Heart left ventricle (tissue), 16 donors: Measurements from ENCODE around the gene GRM5. TPM values are rescaled to one million over a fixed set of nuclear protein-coding genes. Genes with fewer than 3 reads are reported as not detected.
A peak's percentile ranks its signal among the peaks of the same experiment; 100 is the strongest.
"Not testable (repeated sequence)": the region's sequence is repeated elsewhere in the genome, so short reads cannot be mapped to it uniquely, and the experiment has no call there.

ENCODE experiments used
- ATAC-seq, 4 donors: fragments of 200-7000 bp; cut with Tn5 transposase; one replicate each; pipeline ENCODE4 v1.9.1; 2020 to 2022; ENCODE audit warnings: moderate library complexity in 4 of 4, mild to moderate bottlenecking in 3 of 4, moderate number of reproducible peaks in 1 of 4
- DNase-seq, 5 donors: peaks; one replicate each; pipeline ENCODE4 v3.0.0-alpha.2; 2020
- H3K27ac ChIP-seq, 12 donors: fragments of 200-600 bp; sonication (generic) in 4 of 12; one replicate each; pipeline versions ENCODE4 v1.5.0 to v1.8.0; 2016 to 2022; ENCODE audit warnings: mild to moderate bottlenecking in 2 of 12
- H3K27me3 ChIP-seq, 9 donors: fragments of 200-600 bp; sonication (generic) in 2 of 9; one replicate each; pipeline versions ENCODE4 v1.5.1 to v1.8.0; 2016 to 2022; ENCODE audit warnings: mild to moderate bottlenecking in 3 of 9
- H3K36me3 ChIP-seq, 9 donors: fragments of 200-600 bp; sonication (generic) in 2 of 9; one replicate each; pipeline versions ENCODE4 v1.5.0 to v1.8.0; 2018 to 2022; ENCODE audit warnings: mild to moderate bottlenecking in 2 of 9
- H3K4me1 ChIP-seq, 12 donors: fragments of 200-600 bp; sonication (generic) in 4 of 12; one replicate each; pipeline versions ENCODE4 v1.5.0 to v1.8.0; 2016 to 2022; ENCODE audit warnings: mild to moderate bottlenecking in 3 of 12
- H3K4me3 ChIP-seq, 12 donors: fragments of 200-600 bp; sonication (generic) in 4 of 12; one replicate each; pipeline versions ENCODE4 v1.5.0 to v1.8.0; 2017 to 2022; ENCODE audit warnings: mild to moderate bottlenecking in 9 of 12, moderate library complexity in 4 of 12
- H3K9me3 ChIP-seq, 12 donors: fragments of 200-600 bp; sonication (generic) in 4 of 12; one replicate each; pipeline versions ENCODE4 v1.5.0 to v1.8.0; 2016 to 2022; ENCODE audit warnings: mild to moderate bottlenecking in 1 of 12
- POLR2A ChIP-seq, 2 donors: fragments of 450-650 bp; IDR thresholded peaks; one replicate each; pipeline ENCODE4 v1.6.1; 2017; ENCODE audit warnings: antibody characterized with exemption in 2 of 2, mild to moderate bottlenecking in 2 of 2, moderate library complexity in 2 of 2
- WGBS, 4 donors: extraction: QIAGEN DNeasy Blood & Tissue Kit in 2 of 4; methylation state at CpG; one replicate each; pipeline versions ENCODE4 v1.1.5 to v1.1.7; 2013 to 2018; 5-methylcytosine and 5-hydroxymethylcytosine counted together
- intact Hi-C, 10 donors: fragments of 100-400 bp; cut with DNase I; formaldehyde crosslinking; loops; one replicate each; pipeline versions ENCODE4 v1.11.1 to v1.14.2; 2022
- long read RNA-seq, 3 donors: library from polyadenylated mRNA; unstranded; transcript quantifications; one replicate each; pipeline ENCODE4 v2.0.0, GENCODE V29; 2020 to 2021
- polyA plus RNA-seq, 2 donors: library from polyadenylated mRNA; stranded (reverse); fragments of 200-250 nt; gene quantifications; one replicate each; pipeline ENCODE4 v1.2.3, GENCODE V29; 2013
- total RNA-seq, 9 donors: library from RNA; depleted of rRNA in 2 of 9; stranded (reverse); fragments of >200 nt in 2 of 9; fragmentation: NEBNext Ultra II Directional in 3 of 9; extraction: Animal tissue kit (Norgen Biotek cat#: 25700) in 3 of 9; gene quantifications; one replicate each; pipeline versions ENCODE4 v1.1.0 to v1.2.4, GENCODE V29; 2016 to 2023
- TF ChIP-seq, protein P1 (sequence below), 12 donors: fragments of 200-600 bp; sonication (generic) in 4 of 12; IDR thresholded peaks; one replicate each; pipeline versions ENCODE4 v1.5.0 to v1.8.0; 2018 to 2022; ENCODE audit warnings: antibody characterized with exemption in 12 of 12, mild to moderate bottlenecking in 5 of 12
- donor health status: ischemic (EF 13 %, LVEDD 7.1; RV severe dilation, severe dysfunction).
- donor health status: healthy with polysubstance abuse.
- donor health status: DM: no; HTN: yes; CAD: no.
- donor health status: DM: no; HTN: no; CAD: no.
- donor health status: ischemic (EF 25% LVEDD 6.9; RV normal size, moderate dysfunction).
- donor health status: ischemic (EF 25% LVEDD 5.7; RV mildly dilated, moderate dysfunction).
- donor health status: healthy.
- donor health status: DM: yes; HTN: yes; CAD: no.
- donor health status: ischemic (EF 35%, LVEDD 5.7; RV mildly dilated, moderate dysfunction).
- donor health status: nonischemic (EF 11% LVEDD 7.7; RV severe dilation, severe dysfunction).
- donor health status: DM: yes; HTN: yes; CAD: no.
- donor health status: PGD.
- donor health status: ischemic (EF 29% LVEDD 5.4; RV normal size, mild dysfunction).
- donor health status: nonischemic (EF 23%, LVEDD 6.1; RV moderate dilation, normal function).

Gene GRM5
- under 1 TPM in 2 of 9 donors, not detected in 7; 0.09 TPM for total RNA-seq
- under 1 TPM in 1 of 2 donors, not detected in 1; 0.01 TPM for polyA plus RNA-seq
- long read RNA-seq, donor 1: 0 reads
- long read RNA-seq, donor 2: 0 reads
- long read RNA-seq, donor 3: 0 reads

DNA sequence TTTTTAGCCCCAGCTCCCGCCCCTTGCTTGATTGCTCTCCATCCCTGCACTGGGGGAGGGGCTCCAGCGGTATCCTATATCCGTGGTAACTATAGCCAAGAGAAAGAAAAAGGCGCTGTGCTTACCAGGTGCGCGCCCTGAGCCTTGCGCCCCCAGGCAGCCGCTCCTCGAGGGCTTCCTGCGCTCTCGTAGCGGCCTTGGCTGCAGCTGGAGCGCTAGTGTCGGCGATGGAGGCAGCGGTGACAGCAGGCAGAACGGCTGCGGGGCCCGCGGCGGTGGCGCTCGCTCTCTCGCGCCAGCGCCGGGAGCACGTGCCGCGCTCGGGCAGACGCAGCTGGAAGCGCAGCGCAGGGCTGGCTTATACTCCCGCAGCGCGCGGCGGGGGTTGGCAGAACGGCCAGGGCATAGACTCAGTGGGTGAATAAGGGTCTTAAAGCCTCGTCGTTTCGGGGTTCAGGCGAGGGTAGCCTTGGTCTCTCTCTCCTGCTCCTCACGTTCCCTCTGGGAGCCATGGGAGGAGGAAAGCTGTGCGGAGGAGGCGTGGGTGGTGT lies at the start of gene GRM5:
Gene GRM5, minus strand, starts transcription at position 332 of the 551 bp plus-strand sequence. CDS start 18,110 bp downstream, outside the sequence.
- H3K9me3 ChIP-seq, H3K36me3 ChIP-seq, ATAC-seq, H3K27ac ChIP-seq, intact Hi-C loops, H3K4me3 ChIP-seq, H3K4me1 ChIP-seq: not testable (repeated sequence)
- 2 to 5% (median 3%) methylated on average over 12 to 47 of the region's 47 CpGs for WGBS, 4 donors
- DNase-seq: peak in 1 of 5 donors; percentile 28
- peaks cover 0 to 48% (median 11%) of the 10 kb centered on the region in 9 donors for H3K27me3 ChIP-seq

DNA sequence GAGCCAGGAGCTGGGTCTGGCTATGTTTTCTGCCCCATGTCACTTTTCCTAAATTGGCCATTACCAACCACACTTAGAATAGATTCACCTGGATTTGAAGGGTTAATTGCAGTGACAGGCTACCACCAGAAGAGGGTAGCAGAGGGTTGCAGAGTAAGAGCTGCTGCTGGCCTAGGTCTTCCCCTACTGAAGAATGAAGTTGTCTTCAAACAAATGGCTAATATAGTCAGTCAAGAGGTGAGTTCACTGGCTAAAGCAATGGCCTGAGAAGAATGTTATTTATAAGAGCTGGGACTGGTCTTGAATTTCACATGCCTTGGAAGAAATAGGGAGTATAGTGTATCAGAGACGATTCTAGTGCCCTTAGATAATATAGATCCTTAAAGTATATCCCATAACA lies 32.2 kb upstream of the GRM5 start:
- not testable (repeated sequence) for H3K4me1 ChIP-seq

DNA sequence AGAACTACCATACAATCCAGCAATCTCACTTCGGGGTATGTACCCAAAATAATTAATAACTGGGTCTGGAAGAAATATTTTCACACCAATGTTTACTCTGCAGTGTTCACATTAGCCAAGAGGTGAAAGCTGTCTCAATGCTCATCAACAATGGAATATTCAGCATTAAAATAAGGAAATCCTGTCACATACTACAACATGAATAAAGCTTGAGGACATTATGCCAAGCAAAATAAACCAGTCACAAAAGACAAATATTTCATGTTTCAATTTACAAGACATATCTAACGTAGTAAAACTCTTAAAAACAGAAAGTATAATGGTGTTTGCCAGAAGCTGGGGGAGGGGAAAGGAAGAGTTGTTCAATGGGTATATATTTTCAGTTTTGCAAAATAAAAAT lies 28.0 kb upstream of the GRM5 start:
- intact Hi-C loops: loop anchor here in 4 of 10 donors (10.0 kb wide), 3 partner anchors 521 to 1021 kb away; no protein-coding TSS in a partner anchor
- not testable (repeated sequence) for H3K27ac ChIP-seq, H3K36me3 ChIP-seq, H3K4me1 ChIP-seq, H3K4me3 ChIP-seq, ATAC-seq, DNase-seq, H3K27me3 ChIP-seq
- WGBS, 4 donors: 39 to 49% (median 45%) methylated on average over 2 of the region's 2 CpGs
- peaks cover 0 to 14% (median 5%) of the 10 kb centered on the region in 12 donors for H3K9me3 ChIP-seq

More for the DNA sequence above, 32.2 kb upstream of the GRM5 start:
- H3K4me3 ChIP-seq, H3K9me3 ChIP-seq, H3K27me3 ChIP-seq, H3K27ac ChIP-seq, H3K36me3 ChIP-seq, DNase-seq: not testable (repeated sequence)
- 93 to 100% (median 99%) methylated on average over 1 of the region's 1 CpG for WGBS, 4 donors
- TF ChIP-seq, protein P1, sequence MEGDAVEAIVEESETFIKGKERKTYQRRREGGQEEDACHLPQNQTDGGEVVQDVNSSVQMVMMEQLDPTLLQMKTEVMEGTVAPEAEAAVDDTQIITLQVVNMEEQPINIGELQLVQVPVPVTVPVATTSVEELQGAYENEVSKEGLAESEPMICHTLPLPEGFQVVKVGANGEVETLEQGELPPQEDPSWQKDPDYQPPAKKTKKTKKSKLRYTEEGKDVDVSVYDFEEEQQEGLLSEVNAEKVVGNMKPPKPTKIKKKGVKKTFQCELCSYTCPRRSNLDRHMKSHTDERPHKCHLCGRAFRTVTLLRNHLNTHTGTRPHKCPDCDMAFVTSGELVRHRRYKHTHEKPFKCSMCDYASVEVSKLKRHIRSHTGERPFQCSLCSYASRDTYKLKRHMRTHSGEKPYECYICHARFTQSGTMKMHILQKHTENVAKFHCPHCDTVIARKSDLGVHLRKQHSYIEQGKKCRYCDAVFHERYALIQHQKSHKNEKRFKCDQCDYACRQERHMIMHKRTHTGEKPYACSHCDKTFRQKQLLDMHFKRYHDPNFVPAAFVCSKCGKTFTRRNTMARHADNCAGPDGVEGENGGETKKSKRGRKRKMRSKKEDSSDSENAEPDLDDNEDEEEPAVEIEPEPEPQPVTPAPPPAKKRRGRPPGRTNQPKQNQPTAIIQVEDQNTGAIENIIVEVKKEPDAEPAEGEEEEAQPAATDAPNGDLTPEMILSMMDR (IDR thresholded peaks at IDR 0.05): peak; percentile 45 to 71 (median 60)
- ATAC-seq: peak; percentile 37 to 69 (median 52)
- intact Hi-C loops: loop anchor here in 5 of 10 donors (5.0 to 10.0 kb wide), 4 partner anchors 517 to 1017 kb away; no protein-coding TSS in a partner anchor

DNA sequence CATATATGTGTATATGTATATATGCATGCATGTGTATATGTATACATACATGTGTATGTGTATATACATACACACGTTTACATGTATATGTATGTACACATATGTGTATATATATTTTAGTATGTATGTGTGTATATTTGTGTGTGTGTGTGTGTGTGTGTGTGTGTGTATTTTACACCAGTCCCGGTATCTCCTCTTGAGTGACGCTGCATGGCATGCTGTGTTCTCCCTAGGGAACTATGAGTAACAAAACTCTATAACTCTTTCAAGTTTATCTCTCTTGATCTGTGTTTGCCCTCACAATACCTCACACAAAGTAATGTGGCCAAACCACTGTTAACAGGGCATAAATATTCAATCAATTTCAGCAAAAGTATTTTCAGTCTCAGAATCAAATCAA lies 19.2 kb upstream of the GRM5 start:
- H3K36me3 ChIP-seq, ATAC-seq, H3K4me3 ChIP-seq, H3K27me3 ChIP-seq, intact Hi-C loops, H3K27ac ChIP-seq, H3K4me1 ChIP-seq, DNase-seq: not testable (repeated sequence)
- peaks cover 0 to 15% (median 3%) of the 10 kb centered on the region in 12 donors for H3K9me3 ChIP-seq
- WGBS, 4 donors: 58 to 73% (median 69%) methylated on average over 3 of the region's 3 CpGs

DNA sequence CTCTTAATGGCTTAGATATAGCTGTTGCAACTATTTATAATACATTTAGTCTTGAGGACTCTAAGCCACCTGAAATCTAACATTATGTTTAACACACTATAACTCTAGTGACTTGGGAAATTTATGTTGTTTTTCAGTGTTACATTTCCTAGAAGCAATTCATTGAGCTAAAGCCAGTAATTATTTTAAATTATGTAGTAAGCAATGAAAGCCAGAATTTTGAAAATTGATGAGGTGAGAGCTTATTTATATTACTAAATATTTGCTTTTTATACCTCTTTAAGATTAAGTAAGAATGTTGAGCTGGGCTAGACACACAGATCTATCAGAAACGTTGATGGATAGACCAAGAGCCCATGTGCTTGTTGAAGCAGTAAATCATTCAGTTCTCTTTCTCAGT lies 5.1 kb upstream of the GRM5 start:
- H3K4me1 ChIP-seq, H3K27ac ChIP-seq, ATAC-seq, DNase-seq, H3K4me3 ChIP-seq, H3K36me3 ChIP-seq, H3K9me3 ChIP-seq, intact Hi-C loops: not testable (repeated sequence)
- peaks cover 0 to 19% (median under 1%) of the 10 kb centered on the region in 9 donors for H3K27me3 ChIP-seq
- 49 to 73% (median 59%) methylated on average over 1 of the region's 1 CpG for WGBS, 4 donors

DNA sequence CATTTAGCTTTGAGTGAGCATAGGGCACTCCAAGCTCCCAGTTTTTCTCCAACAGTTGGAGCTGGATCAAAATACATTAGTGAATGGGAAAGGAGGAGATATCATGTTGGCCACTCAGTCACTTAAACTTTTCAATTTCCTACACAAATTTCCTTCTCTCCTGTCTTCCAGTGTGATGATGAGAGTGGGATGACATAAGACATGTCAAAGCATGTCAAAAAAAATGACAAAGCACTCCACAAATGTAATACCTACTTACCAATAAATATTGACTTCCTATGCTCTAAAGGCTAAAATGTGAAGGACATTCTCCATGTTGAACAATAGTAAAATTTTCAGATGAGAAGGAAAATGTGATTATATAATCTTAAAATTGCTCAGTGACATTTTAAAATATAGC lies 1.5 kb upstream of the GRM5 start:
- Histone ChIP-seq H3K4me1 (no peaks in the 10 kb centered on the region), H3K27me3 (peaks cover 0 to 45% (median 11%) of the 10 kb centered on the region in 9 donors), H3K4me3 (no peak overlapping the region), H3K36me3 (no peaks in the 10 kb centered on the region), H3K9me3 (no peaks in the 10 kb centered on the region), H3K27ac (no peak overlapping the region)
- no peak for ATAC-seq
- intact Hi-C loops: no loop called here
- no peak for DNase-seq
- TF ChIP-seq POLR2A (IDR thresholded peaks at IDR 0.05): no peak
- TF ChIP-seq, protein P1 (IDR thresholded peaks at IDR 0.05): no peak
